GM10266 (cell line): ENCODE data around the gene TBXA2R.

Experiments
- DNase-seq: peaks from one replicate; pipeline ENCODE4 v3.0.0; 2012; ENCODE audit errors: extremely low spot score
- TF ChIP-seq, protein P1 (sequence below): IDR thresholded peaks from 2 replicates; pipeline ENCODE4 v1.5.1; 2012; ENCODE audit warnings: mild to moderate bottlenecking, low read depth; ENCODE audit not compliant: control insufficient read depth, insufficient read depth; ENCODE audit errors: missing control alignments

Gene TBXA2R

DNA sequence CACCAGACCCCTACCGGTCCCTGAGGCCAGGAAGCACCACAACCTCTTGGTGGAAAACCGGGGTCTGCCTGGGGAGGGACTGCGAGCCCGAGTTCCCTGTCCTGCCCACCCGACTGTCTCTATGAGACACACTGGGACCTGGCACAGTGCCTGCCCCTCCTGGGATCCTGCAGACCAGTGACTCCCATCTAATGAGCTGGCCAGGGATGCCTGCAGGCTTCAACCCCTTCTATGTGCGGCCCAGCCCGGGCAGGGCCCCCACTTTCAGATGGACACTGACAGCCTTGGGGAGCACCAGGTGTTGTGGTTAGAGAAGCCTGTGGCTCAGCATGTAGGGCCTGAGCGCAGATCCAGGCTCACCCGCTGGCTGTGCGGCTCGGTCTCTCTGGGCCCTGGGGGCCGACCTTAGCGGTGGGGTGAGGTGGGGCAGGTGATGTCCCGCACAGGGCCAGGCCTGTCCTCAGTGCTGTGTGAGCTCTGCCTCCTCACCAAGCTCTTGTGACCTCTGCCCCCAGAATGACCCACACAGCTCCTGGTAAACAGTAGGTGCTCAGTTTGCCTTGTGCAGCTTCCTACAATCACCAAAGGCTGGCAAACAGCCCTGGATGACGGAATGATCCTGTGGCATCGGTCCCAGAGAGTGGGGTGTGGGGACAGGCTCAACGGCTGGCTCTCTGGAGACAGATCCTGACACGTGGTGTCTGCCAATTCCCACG lies 37.8 kb upstream of the TBXA2R start:
- TF ChIP-seq, protein P1, sequence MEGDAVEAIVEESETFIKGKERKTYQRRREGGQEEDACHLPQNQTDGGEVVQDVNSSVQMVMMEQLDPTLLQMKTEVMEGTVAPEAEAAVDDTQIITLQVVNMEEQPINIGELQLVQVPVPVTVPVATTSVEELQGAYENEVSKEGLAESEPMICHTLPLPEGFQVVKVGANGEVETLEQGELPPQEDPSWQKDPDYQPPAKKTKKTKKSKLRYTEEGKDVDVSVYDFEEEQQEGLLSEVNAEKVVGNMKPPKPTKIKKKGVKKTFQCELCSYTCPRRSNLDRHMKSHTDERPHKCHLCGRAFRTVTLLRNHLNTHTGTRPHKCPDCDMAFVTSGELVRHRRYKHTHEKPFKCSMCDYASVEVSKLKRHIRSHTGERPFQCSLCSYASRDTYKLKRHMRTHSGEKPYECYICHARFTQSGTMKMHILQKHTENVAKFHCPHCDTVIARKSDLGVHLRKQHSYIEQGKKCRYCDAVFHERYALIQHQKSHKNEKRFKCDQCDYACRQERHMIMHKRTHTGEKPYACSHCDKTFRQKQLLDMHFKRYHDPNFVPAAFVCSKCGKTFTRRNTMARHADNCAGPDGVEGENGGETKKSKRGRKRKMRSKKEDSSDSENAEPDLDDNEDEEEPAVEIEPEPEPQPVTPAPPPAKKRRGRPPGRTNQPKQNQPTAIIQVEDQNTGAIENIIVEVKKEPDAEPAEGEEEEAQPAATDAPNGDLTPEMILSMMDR, result no peak
- no peak for DNase-seq

DNA sequence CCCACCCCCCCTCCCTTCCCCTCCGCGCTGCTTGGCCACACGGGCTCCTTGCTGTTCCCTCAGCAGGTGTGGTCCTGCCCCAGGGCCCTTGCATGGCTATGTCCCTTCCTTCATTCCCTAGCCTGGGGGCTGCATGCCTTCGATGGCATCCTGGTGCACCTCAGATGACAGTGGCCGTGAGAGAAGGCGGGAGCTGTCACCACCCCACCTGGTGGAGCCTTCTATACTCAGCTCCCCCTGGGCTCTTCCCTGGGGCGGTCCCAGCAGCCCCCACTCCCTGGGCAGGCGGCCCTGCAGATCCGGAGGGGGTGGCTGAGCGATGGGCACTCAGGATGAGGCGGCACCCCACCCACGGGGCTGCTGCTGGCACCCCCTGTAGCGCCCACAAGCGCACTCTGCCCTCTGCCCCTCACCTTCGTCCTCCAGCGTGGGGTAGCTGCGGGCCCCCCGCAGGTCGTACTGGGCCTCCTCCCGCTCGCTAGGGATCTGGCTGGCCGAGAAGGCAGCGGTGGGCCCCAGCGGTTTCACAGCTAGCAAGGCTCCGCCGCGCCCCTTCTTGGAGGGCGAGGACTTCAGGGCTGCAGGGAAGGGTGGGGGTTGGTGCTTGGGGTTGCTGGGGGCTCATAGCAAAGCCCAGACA lies 37.1 kb upstream of the TBXA2R start:
- DNase-seq, result no peak
- TF ChIP-seq, protein P1, result no peak

DNA sequence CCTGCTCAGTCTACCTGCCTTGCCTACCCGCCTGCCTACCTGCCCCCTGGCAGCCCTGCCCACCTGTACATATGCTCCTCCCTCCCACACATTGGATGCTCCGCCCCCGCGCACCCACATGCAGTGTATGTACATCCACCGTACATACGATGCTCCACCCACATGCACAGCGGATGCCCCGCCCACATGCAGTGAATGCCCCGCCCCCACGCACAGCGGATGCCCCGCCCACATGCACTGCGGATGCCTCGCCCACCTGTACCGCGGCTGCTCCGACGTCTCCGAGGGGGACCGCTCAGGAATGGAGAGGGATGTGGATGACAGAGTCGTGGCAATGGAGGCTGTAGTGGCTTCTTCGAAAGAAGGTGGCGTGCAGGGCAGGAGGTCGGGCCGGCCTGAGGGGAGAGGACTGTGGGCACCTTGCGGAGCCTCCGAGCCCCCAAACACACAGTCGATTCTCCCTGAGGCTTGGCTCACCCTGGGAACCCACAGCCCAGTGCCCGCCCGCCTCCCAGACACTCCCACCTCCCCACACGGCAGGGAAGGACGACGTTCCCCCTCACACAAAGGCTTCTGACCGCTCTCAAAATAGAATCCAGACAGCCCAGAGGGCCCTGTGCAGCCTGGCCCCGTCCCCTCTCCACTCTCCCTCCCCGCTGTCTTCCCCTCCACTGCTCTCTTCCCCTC lies 36.5 kb upstream of the TBXA2R start:
- TF ChIP-seq, protein P1, result no peak
- DNase-seq, result no peak

DNA sequence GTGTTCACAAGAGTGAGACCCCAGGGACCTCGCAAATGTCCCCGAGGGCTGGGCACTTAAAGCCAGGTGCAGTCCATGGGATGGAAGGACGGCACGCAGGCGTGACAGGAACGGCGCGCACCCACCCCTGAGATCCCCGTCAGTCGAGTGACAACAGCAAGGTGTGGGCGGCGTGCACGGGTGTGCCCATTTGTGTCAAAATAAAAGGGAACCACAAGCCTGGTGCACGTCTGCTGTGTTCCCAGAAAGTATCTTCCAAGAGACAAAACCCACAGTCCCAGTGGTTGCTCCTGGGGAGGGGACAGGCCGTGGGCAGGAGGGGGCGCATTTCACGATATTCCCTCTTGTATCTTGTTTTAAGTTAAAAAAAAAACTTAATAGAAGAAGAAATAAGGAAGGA lies 35.6 kb upstream of the TBXA2R start:
- TF ChIP-seq, protein P1, result no peak
- DNase-seq, result no peak

DNA sequence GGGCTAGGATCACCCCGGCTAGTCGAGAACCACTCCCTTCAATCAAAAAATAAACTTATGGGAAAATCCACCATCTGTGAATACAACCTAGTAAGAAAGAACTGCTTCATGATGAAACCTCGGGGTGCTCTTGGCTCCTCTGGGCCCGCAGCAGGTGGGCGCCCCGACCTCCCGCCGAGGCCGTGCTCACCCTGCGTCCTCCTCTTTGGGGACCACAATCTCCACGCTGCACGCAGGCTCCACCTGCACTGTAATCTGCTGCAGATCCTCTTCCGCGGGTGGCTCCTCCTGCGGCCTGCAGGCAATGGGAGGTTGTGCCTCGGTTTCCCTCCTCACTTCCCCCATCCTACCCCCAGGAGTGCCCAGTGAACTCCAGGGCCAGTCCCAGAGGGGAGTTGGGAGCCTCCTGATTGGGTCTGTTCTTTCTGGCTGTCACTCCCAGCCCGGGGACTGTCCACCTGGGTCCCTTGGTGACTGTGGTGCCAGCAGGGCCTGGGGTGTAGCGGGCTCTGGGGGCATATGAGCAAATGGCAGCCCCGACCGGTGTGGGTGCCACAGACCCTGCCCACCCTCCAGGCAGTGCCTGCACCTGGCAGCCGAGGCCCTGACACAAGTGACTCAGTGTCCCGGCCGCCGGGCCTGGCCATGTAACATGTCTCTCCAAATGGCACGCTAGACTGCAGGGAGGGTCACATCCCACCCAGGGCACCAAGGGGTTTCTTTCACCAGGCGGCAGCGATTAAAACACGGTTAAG lies 35.0 kb upstream of the TBXA2R start:
- TF ChIP-seq, protein P1, result no peak
- no peak for DNase-seq

DNA sequence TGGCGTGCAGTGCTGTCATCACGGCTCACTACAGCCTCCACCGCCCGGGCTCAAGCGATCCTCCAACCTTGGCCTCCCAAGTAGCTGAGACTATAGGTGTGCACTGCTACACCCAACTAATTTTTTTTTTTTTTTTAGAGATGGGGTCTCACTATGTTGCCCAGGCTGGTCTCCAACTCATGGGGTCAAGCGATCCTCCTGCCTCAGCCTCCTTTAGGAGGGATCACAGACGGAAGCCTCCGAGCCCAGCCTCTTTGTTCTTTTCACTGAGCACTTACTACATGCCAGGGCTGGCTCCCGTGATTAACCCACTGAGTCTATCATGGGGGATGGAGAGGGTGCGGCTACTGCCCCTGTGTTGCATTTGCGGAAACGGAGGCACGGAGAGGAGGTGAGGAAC lies 32.8 kb upstream of the TBXA2R start:
- DNase-seq, result no peak
- TF ChIP-seq, protein P1, result no peak
